Nephron progenitor cell (in vitro differentiated cells): ENCODE measurements around the gene PRTN3.

Source experiments
- DNase-seq: peaks from one replicate; pipeline ENCODE4 v3.0.0; 2021
- H3K27ac Mint-ChIP-seq: 2 replicates; pipeline ENCODE4 v1.8.0; 2021; ENCODE audit warnings: mild to moderate bottlenecking, moderate library complexity, mixed read lengths
- H3K27me3 Mint-ChIP-seq: 2 replicates; pipeline ENCODE4 v1.8.0; 2021; ENCODE audit warnings: mild to moderate bottlenecking, low read depth, mixed read lengths; ENCODE audit not compliant: poor library complexity
- H3K36me3 Mint-ChIP-seq: 2 replicates; pipeline ENCODE4 v1.8.0; 2021; ENCODE audit warnings: low read depth, mixed read lengths
- H3K4me1 Mint-ChIP-seq: 2 replicates; pipeline ENCODE4 v1.8.0; 2021; ENCODE audit warnings: mixed read lengths
- H3K4me3 Mint-ChIP-seq: 2 replicates; pipeline ENCODE4 v1.8.0; 2021; ENCODE audit warnings: mild to moderate bottlenecking, moderate library complexity, mixed read lengths
- H3K9me3 Mint-ChIP-seq: 2 replicates; pipeline ENCODE4 v1.8.0; 2021; ENCODE audit warnings: mild to moderate bottlenecking, moderate library complexity, mixed read lengths
- CTCF ChIP-seq: fragments of 200-600 bp; sonication (generic); IDR thresholded peaks from 2 replicates; pipeline ENCODE4 v1.5.0; 2021; ENCODE audit warnings: antibody characterized with exemption

PRTN3 gene

DNA sequence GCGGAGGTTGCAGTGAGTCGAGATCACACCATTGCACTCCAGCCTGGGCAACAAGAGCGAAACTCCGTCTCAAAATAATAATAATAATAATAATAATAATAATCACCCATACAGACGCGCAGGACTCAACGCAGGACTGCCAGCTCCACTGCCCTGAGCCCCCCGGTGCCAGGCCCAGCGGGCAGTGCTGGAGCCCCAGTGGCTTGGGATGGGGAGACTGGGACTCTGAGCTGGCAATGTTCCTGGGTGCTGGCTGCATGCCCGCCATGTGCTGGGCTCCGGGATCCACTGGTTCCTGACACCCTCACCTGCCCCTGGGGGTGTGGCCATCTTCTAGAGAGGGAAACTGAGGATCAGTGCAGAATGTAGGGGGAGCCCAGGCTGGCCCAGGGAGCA, 13.5 kb upstream of the PRTN3 start:
- TF ChIP-seq CTCF = no peak
- no peak overlapping the region for H3K27ac Mint-ChIP-seq
- no peak for DNase-seq
- no peak overlapping the region for H3K4me3 Mint-ChIP-seq
- no peaks in the 10 kb centered on the region for H3K36me3 Mint-ChIP-seq
- peaks cover 15% of the 10 kb centered on the region for H3K4me1 Mint-ChIP-seq
- peaks cover 6% of the 10 kb centered on the region for H3K27me3 Mint-ChIP-seq
- H3K9me3 Mint-ChIP-seq = no peaks in the 10 kb centered on the region

DNA sequence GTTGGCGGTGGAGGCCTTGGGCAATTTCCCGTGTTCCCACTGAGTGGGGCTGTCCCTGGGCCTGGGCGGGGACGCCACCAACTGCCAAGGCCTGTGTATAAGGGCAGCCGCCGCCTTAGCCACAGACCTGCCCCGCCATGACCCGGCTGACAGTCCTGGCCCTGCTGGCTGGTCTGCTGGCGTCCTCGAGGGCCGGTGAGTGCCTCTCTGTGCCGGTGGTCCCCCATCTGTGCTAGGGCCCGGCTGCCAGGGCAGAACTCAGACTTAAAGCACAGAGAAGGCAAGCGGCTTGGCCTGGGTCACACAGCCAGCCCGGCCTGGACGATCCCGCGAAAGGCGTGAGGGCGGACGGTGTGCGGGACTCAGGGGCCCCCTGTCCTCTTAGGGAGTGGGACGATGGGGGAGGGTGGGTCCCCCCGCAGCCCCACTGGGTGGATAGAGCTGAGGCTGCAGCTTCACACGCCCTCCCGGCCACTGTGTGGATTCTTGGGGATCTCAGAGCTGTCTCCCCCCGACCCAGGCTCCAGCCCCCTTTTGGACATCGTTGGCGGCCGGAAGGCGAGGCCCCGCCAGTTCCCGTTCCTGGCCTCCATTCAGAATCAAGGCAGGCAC, 13.0 kb upstream of the PRTN3 start, which contains the start of gene AZU1:
Gene AZU1 (plus strand): TSS at position 128 of the 612 bp plus-strand sequence. CDS start 10 bp downstream, at position 138.
- Mint-ChIP-seq H3K27me3 (peaks cover 6% of the 10 kb centered on the region), H3K27ac (no peak within 1 kb of the TSS), H3K36me3 (no peaks in the 10 kb centered on the region), H3K9me3 (no peaks in the 10 kb centered on the region), H3K4me1 (peaks cover 15% of the 10 kb centered on the region), H3K4me3 (no peak within 1 kb of the TSS)
- no peak for DNase-seq
- no peak for TF ChIP-seq CTCF

GRCh38 chr19:829129-829758, 11.6 kb upstream of the PRTN3 start:
- Mint-ChIP-seq H3K4me1 (peaks cover 2% of the 10 kb centered on the region), H3K9me3 (no peaks in the 10 kb centered on the region), H3K27ac (no peak overlapping the region), H3K4me3 (no peak overlapping the region), H3K27me3 (peaks cover 2% of the 10 kb centered on the region), H3K36me3 (no peaks in the 10 kb centered on the region)
- no peak for DNase-seq
- TF ChIP-seq CTCF = no peak

- DNase-seq = no peak
- Mint-ChIP-seq H3K36me3 (no peaks in the 10 kb centered on the region), H3K27ac (no peak overlapping the region), H3K4me1 (peaks cover 14% of the 10 kb centered on the region), H3K9me3 (no peaks in the 10 kb centered on the region), H3K27me3 (peaks cover 8% of the 10 kb centered on the region), H3K4me3 (no peak overlapping the region)
- no peak for TF ChIP-seq CTCF
Measured at GRCh38 chr19:831407-832369, 9.1 kb upstream of the PRTN3 start.

DNA sequence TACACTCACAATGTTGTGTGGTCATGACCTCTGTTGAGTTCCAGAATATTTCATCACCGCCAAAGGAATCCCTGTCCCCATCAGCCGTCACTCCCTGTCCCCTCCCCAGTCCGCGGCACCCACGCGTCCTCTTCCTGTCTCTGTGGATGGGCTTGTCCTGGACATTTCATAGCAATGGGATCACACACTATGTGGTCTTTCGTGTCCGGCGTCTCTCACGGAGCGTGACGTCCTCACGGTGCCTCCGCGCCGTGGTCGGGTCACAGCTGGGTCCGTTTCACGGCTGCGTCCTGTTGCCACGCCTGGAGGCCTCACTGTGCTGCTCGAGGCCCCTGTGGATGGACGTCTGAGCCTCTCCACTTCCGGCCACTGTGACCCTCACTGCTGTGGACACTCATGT, 6.6 kb upstream of the PRTN3 start:
- TF ChIP-seq CTCF = no peak
- no peaks in the 10 kb centered on the region for H3K9me3 Mint-ChIP-seq
- no peaks in the 10 kb centered on the region for H3K36me3 Mint-ChIP-seq
- H3K4me3 Mint-ChIP-seq = no peak overlapping the region
- no peak overlapping the region for H3K27ac Mint-ChIP-seq
- DNase-seq = no peak
- H3K27me3 Mint-ChIP-seq = peaks cover 8% of the 10 kb centered on the region
- peaks cover 14% of the 10 kb centered on the region for H3K4me1 Mint-ChIP-seq
